GM18873 (cell line): ENCODE data around the gene ARHGAP8.

Experiments used
- ATAC-seq: cut with Tn5 transposase; IDR thresholded peaks from one replicate; pipeline ENCODE4 v1.9.1; 2021; ENCODE audit warnings: mild to moderate bottlenecking, moderate library complexity, moderate number of reproducible peaks; ENCODE audit not compliant: unreplicated experiment, low FRiP score

ARHGAP8 gene

GRCh38 chr22:44821741-44822475 is 69.5 kb downstream of the ARHGAP8 start:
- ATAC-seq, result no peak

DNA sequence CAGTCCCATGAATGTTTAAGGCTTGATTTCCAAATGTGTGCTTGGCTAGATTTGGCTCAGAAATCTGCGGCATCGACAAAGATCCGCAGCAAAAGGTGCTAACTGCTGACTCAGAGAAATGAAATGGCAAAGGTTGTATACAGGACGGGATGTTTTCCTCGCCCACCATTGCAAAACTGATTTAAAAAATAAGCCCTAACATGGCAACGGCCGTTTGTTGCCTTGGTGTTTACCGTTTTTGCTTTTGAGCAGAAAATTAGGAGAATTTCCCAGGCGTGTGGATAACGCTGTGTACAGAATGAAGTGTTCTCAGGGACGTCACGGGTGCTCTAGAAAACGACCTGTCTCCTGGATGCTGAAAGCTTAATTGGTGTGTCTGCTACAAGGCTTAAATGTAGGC is 70.2 kb downstream of the ARHGAP8 start:
- ATAC-seq, result no peak

- ATAC-seq, result no peak
These were observed 71.0 kb downstream of the ARHGAP8 start for GRCh38 chr22:44823396-44823795.

DNA sequence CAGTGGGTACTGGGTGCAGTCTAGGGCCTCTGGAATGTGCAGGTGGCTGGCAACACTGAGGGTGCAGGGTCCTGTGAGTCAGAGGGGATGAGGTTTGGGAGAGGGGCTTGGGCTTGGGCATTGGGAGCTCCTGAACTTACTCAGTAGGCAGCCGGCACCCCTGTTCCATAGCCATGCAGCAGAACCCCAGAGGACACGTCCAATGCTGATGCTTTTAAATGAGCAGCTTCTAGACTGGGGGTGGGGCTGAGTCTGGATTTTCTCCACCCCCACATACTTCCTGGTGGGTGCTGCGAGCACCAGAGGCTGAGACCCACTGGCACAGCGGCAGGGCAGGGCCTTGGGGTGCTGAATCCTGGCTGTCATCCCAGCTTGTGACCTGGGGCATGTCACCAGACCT is 71.4 kb downstream of the ARHGAP8 start:
- no peak for ATAC-seq

- ATAC-seq, result no peak
These were observed 71.9 kb downstream of the ARHGAP8 start for GRCh38 chr22:44824271-44824670.

- ATAC-seq, result no peak
These were observed 73.2 kb downstream of the ARHGAP8 start for GRCh38 chr22:44825310-44826150.

DNA sequence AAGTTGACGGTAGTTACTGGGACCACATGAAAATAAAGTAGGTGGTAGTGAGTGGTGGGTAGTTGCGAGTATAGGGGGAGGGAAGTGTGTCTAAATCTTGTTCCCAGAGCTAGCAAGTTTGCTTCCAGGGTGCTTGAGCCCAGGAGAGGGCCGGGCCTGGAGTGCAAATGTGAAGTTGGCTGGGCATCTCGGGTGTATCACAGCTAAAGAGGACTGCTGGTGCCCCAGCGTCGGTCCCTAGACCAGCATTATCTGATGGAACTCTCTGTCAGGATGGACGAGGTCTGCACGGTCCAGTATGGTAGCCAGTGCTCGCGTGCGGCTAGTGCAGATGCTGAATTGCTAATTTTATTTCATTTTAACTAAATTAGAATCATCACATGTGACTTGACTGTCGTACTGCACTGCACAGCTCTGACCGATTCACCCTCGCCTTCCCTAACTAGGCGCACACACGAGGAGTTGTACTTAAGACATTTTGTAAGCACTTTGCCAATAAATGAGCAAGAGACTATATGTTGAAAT is 75.4 kb downstream of the ARHGAP8 start:
- ATAC-seq, result no peak

DNA sequence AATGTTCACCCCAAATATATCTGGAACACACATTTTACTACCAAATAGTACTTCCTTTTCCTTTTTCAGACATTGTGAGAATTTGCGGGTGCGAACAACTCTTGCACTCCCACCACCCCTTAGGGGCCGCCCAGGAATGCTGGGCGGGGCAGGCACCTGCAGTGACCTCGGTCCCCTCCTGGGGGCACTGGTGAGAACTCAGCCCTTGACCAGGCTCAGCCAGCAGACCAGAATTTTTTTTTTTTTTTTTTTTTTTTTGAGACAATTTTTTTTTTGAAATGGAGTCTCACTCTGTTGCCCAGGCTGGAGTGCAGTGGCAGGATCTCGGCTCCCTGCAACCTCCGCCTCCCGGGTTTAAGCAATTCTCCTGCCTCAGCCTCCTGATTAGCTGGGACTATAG is 75.8 kb downstream of the ARHGAP8 start:
- ATAC-seq, result no peak

DNA sequence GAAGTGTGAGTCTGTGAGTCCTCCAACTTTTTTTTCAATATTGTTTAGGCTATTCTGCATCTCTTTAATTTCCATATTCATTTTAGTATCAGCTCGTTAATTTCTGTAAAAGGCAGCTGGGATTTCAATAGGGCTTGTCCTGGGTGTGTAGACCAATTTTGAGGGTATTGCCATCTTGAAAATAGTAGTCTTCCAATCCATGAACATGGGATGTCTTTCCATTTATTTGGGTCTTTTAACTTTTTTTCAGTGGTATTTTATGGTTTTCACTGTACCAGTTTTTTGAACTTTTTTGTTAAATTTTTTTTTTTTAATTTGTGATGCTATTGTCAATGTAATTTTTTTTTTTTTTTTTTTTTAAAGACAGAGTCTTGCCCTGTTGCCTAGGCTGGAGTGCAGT is 79.5 kb downstream of the ARHGAP8 start:
- no peak for ATAC-seq

GRCh38 chr22:44834065-44834464 is 81.7 kb downstream of the ARHGAP8 start:
- no peak for ATAC-seq

- no peak for ATAC-seq
These were observed 85.1 kb downstream of the ARHGAP8 start for GRCh38 chr22:44837481-44837880.

- no peak for ATAC-seq
These were observed 86.1 kb downstream of the ARHGAP8 start for GRCh38 chr22:44838316-44839016.

DNA sequence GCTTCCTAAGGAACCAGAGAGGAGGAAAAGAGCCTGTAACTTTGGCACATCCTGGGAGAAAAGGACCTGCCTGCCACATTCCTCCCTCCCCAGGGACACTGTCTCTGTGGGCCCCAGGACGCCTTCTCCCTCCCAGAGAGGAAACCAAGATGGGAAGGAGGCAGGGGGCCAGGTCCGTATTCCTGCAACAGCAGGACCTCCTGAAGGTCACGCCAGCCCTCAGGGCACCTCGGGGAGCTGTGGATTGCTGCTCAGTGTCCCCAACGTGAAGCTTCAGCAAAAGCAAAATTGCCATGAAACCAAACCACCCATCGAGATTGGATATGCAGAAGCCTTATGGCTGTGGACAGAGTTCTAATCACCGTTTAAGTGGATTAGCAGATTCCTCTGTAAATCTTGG is 86.7 kb downstream of the ARHGAP8 start:
- ATAC-seq, result no peak

DNA sequence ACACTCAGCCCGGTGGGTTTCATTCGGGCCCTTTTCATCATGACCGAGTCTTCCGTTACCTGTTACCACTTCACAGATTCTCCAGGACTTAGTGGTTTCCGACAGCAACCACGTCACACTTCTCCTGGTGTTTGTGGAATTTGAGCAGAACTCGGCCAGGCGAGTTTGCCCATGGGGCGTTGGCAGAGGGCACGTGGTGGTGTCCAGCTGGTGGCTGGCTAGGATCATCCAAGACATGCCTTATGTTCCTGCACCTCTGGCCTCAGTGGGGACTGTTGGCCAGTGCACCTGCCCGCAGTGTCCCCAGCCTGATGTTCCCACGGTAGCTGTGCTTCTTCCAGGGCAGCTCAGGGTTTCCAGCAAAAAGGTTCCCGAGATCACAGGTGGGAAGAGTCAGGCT is 87.3 kb downstream of the ARHGAP8 start:
- ATAC-seq, result no peak

DNA sequence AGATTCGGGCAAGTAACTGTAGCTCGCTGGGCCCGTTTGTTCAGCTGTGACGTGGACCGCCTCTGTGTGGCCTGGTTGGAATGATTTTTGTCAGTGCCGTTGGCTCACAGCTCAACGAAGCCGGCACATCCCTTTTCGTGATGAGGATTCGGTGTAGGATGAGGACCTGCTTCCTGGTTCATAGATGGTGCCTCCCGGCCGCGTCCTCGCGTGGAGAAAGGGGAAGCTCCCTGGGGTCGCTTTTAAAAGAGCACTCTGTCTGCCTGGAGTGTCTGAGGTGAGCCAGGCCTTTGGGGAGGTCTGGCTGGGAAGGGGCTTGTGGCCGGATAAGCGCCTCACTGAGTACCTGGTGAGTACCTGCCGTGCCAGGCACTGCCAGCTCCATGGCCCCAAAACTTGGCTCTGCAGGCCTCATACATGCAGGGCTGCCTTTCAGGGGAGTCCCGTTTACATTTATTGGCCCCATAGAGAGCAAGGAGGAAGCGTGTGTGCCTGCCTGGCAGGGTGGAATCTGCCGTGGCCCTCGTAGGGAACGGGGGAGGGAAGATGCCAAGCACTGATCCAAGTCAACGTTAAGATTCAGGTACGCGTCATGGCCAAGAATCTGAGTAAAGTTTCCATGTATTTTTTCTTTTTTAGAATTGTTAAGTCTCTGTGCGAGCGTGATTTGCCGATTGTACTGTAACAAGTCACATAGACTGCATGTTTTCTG is 88.4 kb downstream of the ARHGAP8 start:
- no peak for ATAC-seq

DNA sequence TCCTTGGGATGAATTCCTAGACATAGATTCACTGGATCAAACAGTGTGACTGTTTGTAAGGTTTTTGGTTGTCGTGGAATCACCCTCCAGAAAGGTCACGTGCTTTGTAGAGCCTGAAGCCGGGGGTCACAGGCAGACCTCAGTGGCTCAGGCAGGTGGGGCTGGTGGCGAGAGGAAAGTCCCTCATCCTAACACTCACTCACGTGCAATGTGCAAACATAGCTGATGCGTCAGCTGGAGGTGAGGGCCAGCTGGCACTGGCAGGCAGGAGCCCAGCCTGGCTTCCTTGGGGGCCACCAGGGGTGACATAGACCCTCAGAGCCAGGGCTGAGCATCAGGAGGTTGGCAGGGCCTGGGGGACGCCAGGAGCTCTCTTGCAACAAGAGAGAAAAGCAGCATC is 90.0 kb downstream of the ARHGAP8 start:
- ATAC-seq, result no peak

DNA sequence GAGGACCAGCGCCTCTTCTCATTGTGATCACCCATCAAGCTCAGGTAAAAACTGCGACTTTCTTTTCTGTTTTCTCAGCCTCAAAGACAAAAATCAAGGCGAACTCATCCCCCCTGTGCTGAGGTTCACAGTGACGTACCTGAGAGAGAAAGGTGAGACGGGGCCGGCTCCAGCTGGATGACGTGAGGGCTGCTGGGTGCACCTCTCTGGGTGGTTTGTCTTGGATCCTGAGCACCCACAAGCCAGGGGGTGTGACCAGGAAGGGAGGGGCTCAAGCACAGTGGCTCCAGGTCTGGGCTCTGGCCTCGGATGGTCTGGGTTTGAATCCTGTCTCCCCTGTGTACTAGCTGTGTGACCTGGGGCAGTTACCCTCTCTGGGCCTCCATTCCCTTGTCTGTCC is 92.8 kb downstream of the ARHGAP8 start:
- no peak for ATAC-seq

- ATAC-seq, result no peak
These were observed 93.7 kb downstream of the ARHGAP8 start for GRCh38 chr22:44845796-44846720.

DNA sequence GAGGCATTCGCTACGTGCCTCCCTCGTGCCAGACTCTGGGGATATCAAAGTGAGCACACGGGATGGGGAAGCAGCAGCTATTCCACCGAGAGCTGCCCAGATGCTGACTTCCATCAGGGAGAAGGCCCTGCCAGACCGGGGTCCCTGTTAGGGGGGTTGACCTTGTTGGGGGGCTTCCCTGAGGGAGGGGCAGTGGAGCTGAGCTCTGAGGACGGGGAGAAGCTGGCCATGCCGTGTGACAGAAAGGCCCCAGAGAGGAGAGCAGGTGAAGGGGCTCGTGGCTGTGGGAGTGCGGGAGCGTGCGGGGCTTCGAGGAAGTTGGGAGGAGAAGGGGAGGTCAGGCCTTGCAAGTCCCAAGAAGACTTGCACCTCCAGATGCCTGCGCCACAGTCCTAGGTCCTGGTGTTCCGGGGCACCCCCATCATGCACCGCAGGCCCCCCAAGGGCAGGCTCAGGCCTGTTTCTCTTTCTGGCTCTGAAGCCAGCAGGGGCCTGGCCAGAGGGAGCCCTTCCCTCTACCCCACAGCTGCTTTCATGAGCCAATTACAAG is 94.4 kb downstream of the ARHGAP8 start:
- no peak for ATAC-seq
